NCI-H2029 (cell line): ENCODE data around the gene ADCY1.

Source experiments
- DNase-seq: peaks from one replicate; lab custom pipeline; 2025; lab: John Stamatoyannopoulos, UW

The ADCY1 gene

DNA sequence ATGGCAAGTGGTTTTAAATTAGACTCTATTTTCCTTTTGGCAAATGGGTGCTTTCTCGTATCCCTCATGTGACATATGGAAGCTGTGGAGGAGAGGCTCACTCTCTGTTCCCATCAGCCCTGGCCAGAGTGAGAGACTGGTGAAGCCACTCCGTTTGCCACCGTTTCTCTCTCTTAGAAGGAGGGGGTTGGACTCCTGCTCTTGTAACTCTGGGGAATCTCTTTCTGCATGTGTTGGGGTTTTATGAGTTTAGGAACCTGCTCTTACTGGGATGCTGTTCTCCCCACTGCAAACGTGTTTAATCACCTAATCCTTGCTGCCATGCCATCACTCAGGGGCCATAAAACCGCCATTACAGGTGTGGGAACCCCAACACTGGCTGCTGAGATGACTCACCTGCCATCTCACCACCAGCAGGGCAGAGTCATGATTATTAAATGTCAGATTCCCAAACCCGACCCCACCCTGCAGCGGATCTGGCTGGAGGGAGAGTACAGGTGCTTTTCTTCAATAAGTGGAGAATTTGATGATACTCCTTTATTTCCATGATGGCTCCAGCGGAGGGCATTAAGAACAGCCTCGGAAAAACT lies 103.2 kb downstream of the ADCY1 start:
- DNase-seq: no peak

- no peak for DNase-seq
Measured at GRCh38 chr7:45679516-45679915, 105.3 kb downstream of the ADCY1 start.

- DNase-seq: no peak
Measured at GRCh38 chr7:45680776-45681175, 106.6 kb downstream of the ADCY1 start.

- DNase-seq: no peak
Measured at GRCh38 chr7:45681596-45682357, 107.6 kb downstream of the ADCY1 start.

DNA sequence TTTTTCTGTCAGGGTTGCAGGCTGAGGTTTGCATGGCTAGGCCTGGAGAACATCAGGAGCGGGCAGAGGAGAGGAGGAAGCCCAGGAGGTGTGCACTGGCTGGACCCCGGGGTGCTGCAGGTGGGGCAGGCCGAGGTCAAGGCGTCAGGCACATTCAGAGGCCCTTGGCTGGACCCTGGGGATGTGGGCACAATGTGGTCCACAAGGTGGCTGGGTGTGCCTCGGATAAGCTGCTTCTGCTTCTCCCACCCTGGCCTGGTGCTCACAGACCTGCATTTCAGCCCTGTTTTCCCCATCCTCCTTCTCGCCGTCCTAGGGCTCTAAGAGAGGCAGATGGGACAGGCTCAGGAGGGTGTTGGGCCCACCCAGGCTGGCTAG lies 108.2 kb downstream of the ADCY1 start:
- DNase-seq: no peak

GRCh38 chr7:45682836-45683555 lies 108.8 kb downstream of the ADCY1 start:
- no peak for DNase-seq

GRCh38 chr7:45683556-45684148 lies 109.5 kb downstream of the ADCY1 start:
- no peak for DNase-seq

DNA sequence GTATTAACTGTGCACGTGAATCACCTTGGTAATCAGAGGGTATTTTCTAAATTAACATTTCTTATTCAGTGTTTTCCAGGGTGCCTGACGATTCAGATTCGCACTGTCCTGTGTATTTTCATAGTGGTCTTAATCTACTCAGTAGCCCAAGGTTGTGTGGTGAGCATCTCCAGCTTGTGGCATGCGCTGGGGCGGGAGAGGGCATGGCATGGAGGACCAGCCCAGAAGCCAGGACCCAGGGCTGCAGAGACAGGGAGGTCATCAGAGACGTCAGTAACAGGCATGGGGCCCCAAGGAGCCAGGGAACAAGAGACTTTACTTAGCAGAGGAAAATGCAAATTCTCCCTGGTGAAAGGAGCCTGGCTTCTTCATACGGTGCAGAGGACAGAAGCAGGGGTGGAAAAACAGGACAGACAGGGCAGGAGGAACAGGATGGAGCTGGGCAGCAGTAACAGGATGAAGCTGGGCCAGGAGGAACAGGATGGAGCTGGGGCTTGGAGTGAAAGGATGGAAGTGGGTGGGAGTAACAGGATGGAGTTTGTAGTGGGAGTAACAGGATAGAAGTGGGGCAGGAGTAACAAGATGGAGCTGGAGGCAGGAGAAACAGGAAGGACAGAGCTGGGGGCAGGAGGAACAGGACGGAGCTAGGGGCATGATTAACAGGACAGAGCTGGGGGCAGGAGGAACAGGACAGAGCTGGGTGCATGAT lies 110.9 kb downstream of the ADCY1 start:
- no peak for DNase-seq

- no peak for DNase-seq
Measured at GRCh38 chr7:45685619-45686240, 111.6 kb downstream of the ADCY1 start.

GRCh38 chr7:45686441-45687184 lies 112.4 kb downstream of the ADCY1 start:
- DNase-seq: no peak

GRCh38 chr7:45687185-45687560 lies 113.0 kb downstream of the ADCY1 start:
- no peak for DNase-seq

DNA sequence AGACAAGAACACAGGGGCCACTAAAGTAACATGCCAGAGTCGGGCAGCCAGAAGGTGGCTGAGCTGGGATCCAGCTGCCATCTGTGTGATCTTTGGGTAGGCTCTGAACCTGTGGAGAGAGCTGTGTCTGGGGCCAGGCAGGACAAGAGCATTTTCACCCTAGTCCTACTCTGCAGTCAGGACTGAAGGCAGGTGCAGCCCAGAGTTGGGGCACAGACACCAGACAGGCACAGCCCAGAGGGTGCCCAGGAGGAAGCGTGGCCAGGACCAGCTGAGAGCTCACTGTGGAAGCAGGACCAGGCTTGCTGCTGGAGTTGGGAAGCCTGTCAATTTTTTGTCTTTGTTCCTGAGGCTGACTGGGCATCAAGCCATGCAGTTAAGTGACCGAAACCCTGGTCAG lies 113.6 kb downstream of the ADCY1 start:
- DNase-seq: no peak

DNA sequence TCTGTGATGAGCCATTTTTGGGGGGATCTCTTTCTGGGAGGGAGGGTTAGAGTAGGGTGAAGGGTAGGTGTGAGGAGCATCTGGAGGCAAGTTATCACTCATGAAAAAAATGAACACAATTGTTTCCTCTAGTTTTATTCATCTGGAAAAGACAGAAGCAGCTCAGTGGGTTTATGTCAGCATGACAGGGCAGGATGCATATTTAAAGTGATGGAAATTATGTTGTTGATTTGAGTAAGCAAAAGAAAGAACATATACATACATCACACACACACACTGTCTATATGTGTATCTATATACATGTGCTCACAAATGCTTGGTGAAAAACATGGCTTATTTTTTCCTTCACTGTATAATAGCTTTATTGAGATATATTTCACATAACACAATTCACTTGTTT lies 114.2 kb downstream of the ADCY1 start:
- no peak for DNase-seq

DNA sequence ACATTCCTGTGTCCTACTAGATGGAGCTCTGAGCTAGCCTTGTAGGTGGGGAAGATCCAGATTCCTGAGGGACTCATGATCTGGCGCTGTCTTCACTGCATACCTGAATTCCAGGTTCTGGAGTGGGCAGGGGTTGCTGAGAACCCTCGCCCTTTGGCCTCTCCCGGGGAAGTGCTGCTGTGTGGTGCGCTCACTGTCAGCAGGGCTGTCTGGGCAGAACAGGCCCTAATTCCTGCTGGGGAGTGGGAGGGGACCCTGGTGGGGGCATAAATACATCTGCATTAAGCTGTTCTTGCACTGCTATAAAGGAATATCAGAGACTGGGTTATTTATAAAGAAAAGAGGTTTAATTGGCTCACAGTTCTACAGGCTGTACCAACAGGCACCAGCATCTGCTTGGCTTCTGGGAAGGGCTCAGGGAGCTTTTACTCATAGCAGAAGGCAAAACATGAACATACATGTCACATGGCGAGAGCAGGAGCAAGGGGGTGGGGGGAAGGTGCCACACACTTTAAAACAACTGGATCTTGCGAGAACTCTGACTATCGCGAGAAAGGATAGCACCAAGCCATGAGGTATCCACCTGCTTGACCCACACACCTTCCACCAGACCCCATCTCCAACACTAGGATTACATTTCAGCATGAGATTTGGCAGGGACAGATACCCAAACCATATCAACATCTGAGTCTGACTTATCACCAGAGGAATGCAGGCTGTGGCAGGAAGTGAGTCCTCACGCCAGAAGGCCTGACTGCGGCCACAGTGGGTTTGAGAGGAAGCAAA lies 115.0 kb downstream of the ADCY1 start:
- no peak for DNase-seq

- DNase-seq: no peak
Measured at GRCh38 chr7:45689797-45690761, 115.9 kb downstream of the ADCY1 start.

DNA sequence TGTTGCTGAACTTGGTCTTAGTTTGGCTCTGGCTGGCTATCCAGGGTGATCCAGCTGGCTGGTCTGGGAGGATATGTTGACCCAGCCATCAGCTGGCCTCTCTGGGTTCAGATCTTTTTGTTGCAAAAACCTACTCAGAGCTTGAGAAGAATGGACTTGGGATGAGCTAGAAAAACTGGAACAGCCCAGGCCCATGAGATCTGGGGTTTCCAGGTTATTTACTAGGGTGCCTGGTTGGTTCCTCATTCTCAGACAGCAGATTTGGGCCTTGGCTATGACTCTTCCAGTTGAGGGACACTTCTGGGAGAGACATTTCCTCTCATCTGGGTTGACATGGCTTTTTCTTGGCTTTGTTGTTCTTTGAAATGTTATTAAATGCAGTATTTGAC lies 116.6 kb downstream of the ADCY1 start:
- no peak for DNase-seq

GRCh38 chr7:45691155-45691656 lies 117.0 kb downstream of the ADCY1 start:
- DNase-seq: no peak

DNA sequence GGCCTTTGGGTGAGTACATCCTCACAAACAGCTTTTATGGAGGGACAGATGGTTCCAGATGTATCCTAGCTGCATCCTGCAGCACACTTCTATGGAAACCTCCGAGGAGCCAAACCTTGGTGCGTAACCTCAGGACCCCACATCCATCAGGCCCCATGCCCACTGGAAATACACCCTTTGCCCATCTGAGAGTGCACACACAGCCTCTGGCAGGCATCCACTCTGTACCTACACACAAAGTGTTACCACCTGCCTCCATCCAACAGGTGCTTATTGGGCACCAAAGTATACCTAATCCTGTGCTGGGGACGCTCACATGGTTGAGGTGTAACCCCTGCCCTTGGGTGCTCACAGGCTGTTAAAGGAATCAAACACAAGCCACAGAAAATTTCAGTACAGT lies 117.9 kb downstream of the ADCY1 start:
- DNase-seq: no peak
